Measurements from ENCODE around the gene YAP1.
"Not testable (repeated sequence)": the region's sequence is repeated elsewhere in the genome, so short reads cannot be mapped to it uniquely, and the experiment has no call there.

YAP1 gene

GRCh38 chr11:102244681-102245409 lies 134.6 kb downstream of the YAP1 start:
- no peak for DNase-seq

DNA sequence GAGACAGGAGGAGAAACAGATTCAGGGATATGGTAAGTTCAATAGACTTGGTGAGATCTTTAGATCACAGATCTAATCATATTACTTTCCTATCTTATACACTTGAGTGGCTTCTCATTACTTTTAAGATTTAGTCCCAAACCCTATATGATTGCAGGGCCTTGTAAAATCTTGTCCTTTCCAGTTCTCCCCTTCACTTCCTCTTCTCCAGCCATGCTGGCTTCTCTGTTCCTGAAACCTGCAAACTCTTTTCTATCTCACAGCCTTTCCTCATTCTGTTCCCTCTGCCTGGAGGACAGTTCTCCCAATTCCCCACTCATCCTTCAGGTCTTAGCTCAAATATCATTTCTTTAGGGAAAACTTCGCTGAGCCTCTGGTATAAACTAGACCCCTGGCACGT lies 141.2 kb downstream of the YAP1 start:
- no peak for DNase-seq

- DNase-seq, result no peak
Observed at GRCh38 chr11:102252339-102252891, 142.2 kb downstream of the YAP1 start.

GRCh38 chr11:102253020-102253715 lies 142.9 kb downstream of the YAP1 start:
- no peak for DNase-seq

- no peak for DNase-seq
Observed at GRCh38 chr11:102254047-102254446, 143.8 kb downstream of the YAP1 start.

- DNase-seq, result no peak
Observed at GRCh38 chr11:102256251-102256650, 146.0 kb downstream of the YAP1 start.

- DNase-seq, result no peak
Observed at GRCh38 chr11:102260241-102260640, 150.0 kb downstream of the YAP1 start.

- no peak for DNase-seq
Observed at GRCh38 chr11:102263379-102264003, 153.2 kb downstream of the YAP1 start.

- not testable (repeated sequence) for DNase-seq
Observed at GRCh38 chr11:102264704-102265103, 154.5 kb downstream of the YAP1 start.

GRCh38 chr11:102266099-102266498 lies 155.9 kb downstream of the YAP1 start:
- DNase-seq, result no peak

DNA sequence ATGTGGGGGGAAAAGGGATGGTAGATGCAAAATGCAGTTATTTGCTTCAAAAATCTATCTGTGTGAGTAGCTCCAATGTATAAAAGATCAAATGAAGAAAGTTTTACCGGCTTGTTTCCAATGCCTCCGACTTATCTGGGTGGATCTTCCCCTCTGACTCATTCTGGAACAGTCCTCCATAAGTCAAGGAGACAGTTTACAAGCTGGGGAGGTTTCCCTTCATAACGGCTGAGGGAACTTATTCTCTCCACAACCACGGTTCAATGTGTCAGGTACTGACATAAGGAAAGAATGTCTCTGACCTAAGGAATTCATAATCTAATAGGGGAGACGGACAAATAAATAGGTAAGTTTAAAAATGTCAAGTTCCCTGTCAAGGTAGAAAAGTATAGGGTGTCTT lies 157.4 kb downstream of the YAP1 start:
- DNase-seq, result no peak

GRCh38 chr11:102268083-102268984 lies 158.1 kb downstream of the YAP1 start:
- DNase-seq, result peak; percentile 71

DNA sequence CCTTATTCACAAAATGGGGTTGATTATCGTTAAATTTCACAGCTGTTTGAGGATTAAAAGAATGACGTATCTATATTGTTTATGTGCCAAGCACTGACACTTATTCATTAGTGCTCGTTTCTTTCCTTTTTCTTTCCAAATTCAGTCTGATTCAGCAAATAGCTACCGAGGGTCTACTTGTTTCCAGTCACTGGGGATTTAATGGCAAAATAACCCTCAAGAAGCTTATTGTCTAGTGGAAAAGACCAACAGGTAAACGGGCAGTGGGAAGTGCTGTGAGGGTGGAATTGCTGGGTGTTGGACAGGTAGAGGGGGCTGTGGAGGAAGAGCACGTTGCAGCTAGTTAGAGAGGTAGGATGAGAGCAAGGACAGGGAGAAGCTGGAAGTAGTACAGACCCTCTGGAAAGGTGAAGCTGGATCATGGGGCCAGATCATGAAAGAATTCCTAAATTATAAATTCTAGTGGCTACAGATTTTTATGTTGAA lies 158.8 kb downstream of the YAP1 start:
- no peak for DNase-seq

DNA sequence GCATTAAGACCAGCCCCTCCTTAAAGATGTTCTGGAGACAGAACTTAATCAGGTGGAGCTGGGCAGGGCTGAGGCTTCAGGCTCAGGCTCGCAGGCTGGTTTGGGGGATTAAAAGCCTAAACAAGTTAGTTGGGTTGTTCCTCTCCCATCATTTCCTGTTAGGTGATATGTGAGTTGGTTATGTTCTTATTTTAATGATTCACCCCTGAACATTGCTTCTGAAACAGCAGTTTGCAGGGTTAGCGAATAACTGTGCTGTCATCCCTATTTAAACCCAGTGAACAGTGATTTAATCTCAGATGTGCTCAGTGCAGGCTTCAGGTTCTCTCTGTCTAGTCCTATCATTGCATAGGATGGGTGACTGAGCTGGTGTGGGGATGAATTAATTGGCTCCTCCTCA lies 159.7 kb downstream of the YAP1 start:
- no peak for DNase-seq

- DNase-seq, result no peak
Observed at GRCh38 chr11:102272047-102272824, 162.0 kb downstream of the YAP1 start.

GRCh38 chr11:102274628-102275027 lies 164.4 kb downstream of the YAP1 start:
- DNase-seq, result no peak

GRCh38 chr11:102276362-102276761 lies 166.1 kb downstream of the YAP1 start:
- DNase-seq, result no peak

GRCh38 chr11:102276783-102277182 lies 166.5 kb downstream of the YAP1 start:
- no peak for DNase-seq

GRCh38 chr11:102279641-102280170 lies 169.5 kb downstream of the YAP1 start:
- no peak for DNase-seq

GRCh38 chr11:102280245-102280833 lies 170.1 kb downstream of the YAP1 start:
- no peak for DNase-seq

All from effector CD8-positive, alpha-beta T cell (primary cell).